ENCODE measurements around the gene ABCF3.

The ABCF3 gene

GRCh38 chr3:184222521-184222920 is 36.5 kb downstream of the ABCF3 start:
- DNase-seq: no peak
- TF ChIP-seq POLR2A (IDR thresholded peaks at IDR 0.05; ENCODE audit: low read length) (no peak), GATA1 (IDR thresholded peaks at IDR 0.05; ENCODE audit: low read depth, low read length) (no peak)

DNA sequence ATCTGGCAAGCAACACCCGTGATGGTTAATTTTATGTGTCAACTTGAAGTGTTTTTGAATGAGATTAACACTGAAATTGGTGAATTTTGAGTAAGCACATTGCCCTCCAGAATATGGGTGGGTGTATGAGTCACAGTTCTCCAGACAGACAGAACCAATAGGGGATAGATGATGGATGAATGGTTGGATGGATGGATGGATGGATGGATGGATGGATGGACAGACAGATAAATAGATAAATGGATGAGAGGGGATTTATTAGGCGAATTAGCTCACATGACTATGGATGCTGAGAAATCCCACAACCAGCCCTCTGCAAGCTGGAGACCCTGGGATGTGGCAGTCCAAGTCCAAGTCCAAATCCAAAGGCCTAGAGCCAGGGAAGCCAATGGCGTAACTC is 37.9 kb downstream of the ABCF3 start:
- TF ChIP-seq POLR2A (IDR thresholded peaks at IDR 0.05; ENCODE audit: low read length) (no peak), GATA1 (IDR thresholded peaks at IDR 0.05; ENCODE audit: low read depth, low read length) (no peak)
- no peak for DNase-seq

DNA sequence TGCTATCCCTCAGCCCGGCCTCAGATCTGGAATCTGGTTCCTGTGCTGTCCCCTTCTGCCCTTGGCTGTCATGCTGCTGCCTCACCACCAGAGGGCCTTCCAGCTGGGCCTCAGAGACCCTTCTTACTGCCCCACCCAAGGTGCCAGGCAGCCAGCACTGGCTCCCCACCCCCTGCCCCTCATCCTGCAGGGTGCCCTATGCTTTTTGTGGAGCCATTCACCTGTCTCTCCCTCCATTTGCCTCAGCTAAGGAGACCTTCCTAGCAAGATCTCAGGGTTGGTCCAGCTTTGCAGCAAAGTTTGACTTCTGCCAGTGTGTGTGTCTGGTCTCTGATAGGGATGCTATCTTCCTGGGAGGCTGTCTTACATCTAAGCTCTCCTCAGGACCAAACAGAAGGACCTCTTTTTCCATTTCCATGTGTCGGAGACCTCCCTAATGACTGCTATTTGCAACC is 41.5 kb downstream of the ABCF3 start:
- DNase-seq: peak; percentile 57 to 73
- no peak for TF ChIP-seq POLR2A (IDR thresholded peaks at IDR 0.05; ENCODE audit: low read length)
- no peak for TF ChIP-seq GATA1 (IDR thresholded peaks at IDR 0.05; ENCODE audit: low read depth, low read length)

DNA sequence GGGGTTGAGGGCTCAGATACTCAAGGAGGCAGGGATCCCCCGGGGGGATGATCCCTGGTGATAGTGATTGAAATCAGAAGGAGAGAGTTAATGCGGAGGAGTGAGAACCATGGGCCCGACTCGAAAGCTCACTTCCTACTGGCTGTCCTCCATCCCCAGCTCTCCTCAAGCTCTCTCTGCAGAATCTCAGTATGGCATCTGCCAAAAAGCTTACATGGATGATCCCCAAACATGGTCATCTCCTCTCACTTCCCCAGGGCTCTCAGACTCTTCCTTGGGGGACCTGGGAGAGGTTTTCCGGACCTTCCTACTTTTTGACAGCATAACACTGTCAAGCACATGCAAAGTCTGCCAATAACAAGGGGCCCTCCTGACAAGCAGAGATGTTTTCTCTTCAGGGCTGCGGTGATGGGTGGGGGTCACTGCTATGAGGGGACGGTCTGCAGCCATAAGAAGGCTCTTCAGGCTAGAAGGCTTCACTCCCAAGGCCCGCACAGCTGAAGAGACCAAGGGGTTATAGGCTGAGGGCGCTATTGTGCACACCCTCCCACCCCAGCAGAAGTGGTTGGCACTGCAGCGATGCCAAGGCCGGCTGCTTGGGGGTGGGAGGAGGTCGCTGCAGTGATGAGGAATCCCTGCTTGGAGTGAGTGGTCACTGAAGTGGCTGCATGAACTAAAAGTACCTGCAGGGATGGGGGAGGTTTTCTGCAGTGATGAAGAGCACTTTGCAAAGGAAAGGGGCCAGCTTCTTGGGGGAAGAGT is 42.6 kb downstream of the ABCF3 start:
- DNase-seq: no peak
- no peak for TF ChIP-seq POLR2A (IDR thresholded peaks at IDR 0.05; ENCODE audit: low read length)
- TF ChIP-seq GATA1 (IDR thresholded peaks at IDR 0.05; ENCODE audit: low read depth, low read length): no peak

GRCh38 chr3:184229394-184230080 is 43.5 kb downstream of the ABCF3 start, which contains the start of gene VWA5B2:
TSS of gene VWA5B2 (plus strand) at chr3:184229585. CDS start at chr3:184230529, 944 bp downstream.
- no peak for TF ChIP-seq GATA1 (IDR thresholded peaks at IDR 0.05; ENCODE audit: low read depth, low read length)
- no peak for TF ChIP-seq POLR2A (IDR thresholded peaks at IDR 0.05; ENCODE audit: low read length)
- DNase-seq: peak; percentile 75 to 77

- peak; percentile 58 to 69 for DNase-seq
- TF ChIP-seq GATA1 (IDR thresholded peaks at IDR 0.05; ENCODE audit: low read depth, low read length) (no peak), POLR2A (IDR thresholded peaks at IDR 0.05; ENCODE audit: low read length) (no peak)
Measured at GRCh38 chr3:184230081-184230602, 44.1 kb downstream of the ABCF3 start.

- no peak for DNase-seq
- TF ChIP-seq GATA1 (IDR thresholded peaks at IDR 0.05; ENCODE audit: low read depth, low read length) (no peak), POLR2A (IDR thresholded peaks at IDR 0.05; ENCODE audit: low read length) (no peak)
Measured at GRCh38 chr3:184230603-184231528, 44.9 kb downstream of the ABCF3 start.

DNA sequence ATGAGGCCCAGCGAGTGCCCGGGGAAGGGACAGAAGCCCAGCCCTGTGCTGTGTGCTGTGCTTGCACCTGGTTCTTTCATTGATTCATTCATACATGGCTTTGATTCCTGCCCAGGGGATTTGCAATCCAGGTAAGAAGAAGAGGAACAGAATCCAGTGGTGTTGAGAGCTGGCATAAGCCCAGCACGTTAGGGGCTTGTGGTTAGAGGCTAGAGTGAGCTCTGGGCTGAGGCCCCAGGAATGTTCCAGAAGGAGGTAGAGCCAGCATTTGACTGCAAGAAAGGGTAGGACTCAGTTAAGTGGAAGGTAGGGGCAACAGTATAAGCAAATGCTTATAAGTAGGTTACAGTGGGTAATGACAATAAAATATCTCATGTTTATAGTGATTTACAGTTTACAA is 45.7 kb downstream of the ABCF3 start:
- TF ChIP-seq POLR2A (IDR thresholded peaks at IDR 0.05; ENCODE audit: low read length): no peak
- TF ChIP-seq GATA1 (IDR thresholded peaks at IDR 0.05; ENCODE audit: low read depth, low read length): no peak
- DNase-seq: no peak

GRCh38 chr3:184233127-184233843 is 47.3 kb downstream of the ABCF3 start:
- TF ChIP-seq GATA1 (IDR thresholded peaks at IDR 0.05; ENCODE audit: low read depth, low read length) (no peak), POLR2A (IDR thresholded peaks at IDR 0.05; ENCODE audit: low read length) (no peak)
- no peak for DNase-seq

DNA sequence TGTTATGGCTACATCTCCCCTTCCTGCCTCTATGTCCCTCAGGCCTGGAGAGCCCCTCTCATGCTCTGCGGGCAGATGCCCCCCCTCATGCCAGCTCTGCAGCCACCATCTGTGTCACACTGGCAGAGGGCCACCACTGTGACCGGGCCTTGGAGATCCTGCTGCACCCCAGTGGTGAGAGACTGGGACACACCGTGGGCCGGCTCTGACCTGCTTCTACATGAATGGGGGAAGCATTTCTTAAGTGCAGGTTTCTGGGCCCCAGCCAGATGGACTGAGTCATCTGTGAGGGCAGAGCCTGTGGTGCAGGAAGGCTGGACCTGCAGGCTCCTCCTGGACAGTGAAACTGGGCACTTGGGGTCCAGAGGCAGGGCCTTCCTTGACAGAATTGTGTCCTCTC is 48.2 kb downstream of the ABCF3 start:
- no peak for TF ChIP-seq GATA1 (IDR thresholded peaks at IDR 0.05; ENCODE audit: low read depth, low read length)
- no peak for TF ChIP-seq POLR2A (IDR thresholded peaks at IDR 0.05; ENCODE audit: low read length)
- DNase-seq: peak; percentile 26 to 41

GRCh38 chr3:184234671-184235380 is 48.8 kb downstream of the ABCF3 start:
- no peak for TF ChIP-seq POLR2A (IDR thresholded peaks at IDR 0.05; ENCODE audit: low read length)
- TF ChIP-seq GATA1 (IDR thresholded peaks at IDR 0.05; ENCODE audit: low read depth, low read length): no peak
- DNase-seq: no peak

DNA sequence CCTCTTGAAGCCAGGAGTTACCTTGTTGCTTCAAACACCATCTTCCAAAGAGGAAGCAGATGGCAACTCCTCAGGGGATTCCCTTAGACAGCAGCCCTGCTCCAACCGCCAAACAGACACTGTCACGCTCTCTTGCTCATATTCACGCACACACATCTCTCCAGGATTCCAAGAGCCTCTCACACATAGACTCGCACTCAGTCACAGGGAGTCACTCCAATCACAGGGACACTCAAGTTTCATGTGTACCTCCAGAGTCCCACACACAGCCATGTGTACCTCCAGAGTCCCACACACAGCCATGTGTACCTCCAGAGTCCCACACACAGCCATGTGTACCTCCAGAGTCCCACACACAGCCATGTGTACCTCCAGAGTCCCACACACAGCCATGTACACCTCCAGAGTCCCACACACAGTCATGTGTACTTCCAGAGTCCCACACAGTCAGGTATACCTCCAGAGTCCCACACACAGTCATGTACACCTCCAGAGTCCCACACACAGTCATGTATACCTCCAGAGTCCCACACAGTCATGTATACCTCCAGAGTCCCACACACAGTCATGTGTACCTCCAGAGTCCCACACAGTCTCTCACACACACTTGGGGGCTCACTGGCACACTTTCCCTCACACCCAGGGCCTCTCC is 49.5 kb downstream of the ABCF3 start:
- DNase-seq: no peak
- no peak for TF ChIP-seq POLR2A (IDR thresholded peaks at IDR 0.05; ENCODE audit: low read length)
- TF ChIP-seq GATA1 (IDR thresholded peaks at IDR 0.05; ENCODE audit: low read depth, low read length): no peak
